Liver (tissue), 2 donors: ENCODE results near the gene TBC1D20.

Experiments
- YY1 ChIP-seq: IDR thresholded peaks from 2 replicates; pipeline ENCODE4 v1.6.1; 2016; ENCODE audit warnings: antibody characterized with exemption, mild to moderate bottlenecking
- TF ChIP-seq, protein P1 (sequence below): fragments of 150-350 bp; IDR thresholded peaks from 2 replicates; pipeline ENCODE4 v1.5.1; 2017; ENCODE audit warnings: improper control_type of control experiment, low read depth, low read length; ENCODE audit not compliant: missing input control
- TF ChIP-seq, protein P2 (sequence below): IDR thresholded peaks from 2 replicates; pipeline ENCODE4 v1.6.1; 2016; ENCODE audit warnings: antibody characterized with exemption
- donor health status: healthy.

DNA sequence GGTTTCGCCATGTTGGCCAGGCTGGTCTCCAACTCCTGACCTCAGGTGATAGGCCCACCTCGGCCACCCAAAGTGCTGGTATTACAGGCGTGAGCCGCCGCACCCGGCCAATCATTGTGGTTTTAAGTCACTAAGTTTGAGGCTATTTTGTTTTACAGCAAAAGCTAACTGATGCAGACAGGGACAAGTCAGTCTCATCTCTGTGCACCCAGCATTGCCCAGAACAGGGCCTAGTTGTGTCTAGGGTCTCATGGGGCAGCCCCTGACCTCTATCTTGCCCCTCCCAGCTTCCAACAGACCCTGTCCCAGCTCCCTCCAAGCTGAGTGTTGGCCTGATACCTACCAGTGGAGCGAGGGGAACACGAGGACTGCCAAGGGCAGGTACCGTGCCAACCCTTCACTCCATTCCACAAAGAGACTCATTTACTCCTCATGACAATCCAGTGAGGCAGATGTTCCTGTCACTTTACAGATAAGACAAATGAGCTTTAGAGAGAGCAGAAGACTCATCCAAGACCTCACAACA lies 63.1 kb downstream of the TBC1D20 start:
- TF ChIP-seq, protein P1, sequence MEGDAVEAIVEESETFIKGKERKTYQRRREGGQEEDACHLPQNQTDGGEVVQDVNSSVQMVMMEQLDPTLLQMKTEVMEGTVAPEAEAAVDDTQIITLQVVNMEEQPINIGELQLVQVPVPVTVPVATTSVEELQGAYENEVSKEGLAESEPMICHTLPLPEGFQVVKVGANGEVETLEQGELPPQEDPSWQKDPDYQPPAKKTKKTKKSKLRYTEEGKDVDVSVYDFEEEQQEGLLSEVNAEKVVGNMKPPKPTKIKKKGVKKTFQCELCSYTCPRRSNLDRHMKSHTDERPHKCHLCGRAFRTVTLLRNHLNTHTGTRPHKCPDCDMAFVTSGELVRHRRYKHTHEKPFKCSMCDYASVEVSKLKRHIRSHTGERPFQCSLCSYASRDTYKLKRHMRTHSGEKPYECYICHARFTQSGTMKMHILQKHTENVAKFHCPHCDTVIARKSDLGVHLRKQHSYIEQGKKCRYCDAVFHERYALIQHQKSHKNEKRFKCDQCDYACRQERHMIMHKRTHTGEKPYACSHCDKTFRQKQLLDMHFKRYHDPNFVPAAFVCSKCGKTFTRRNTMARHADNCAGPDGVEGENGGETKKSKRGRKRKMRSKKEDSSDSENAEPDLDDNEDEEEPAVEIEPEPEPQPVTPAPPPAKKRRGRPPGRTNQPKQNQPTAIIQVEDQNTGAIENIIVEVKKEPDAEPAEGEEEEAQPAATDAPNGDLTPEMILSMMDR, result no peak
- TF ChIP-seq, protein P2, sequence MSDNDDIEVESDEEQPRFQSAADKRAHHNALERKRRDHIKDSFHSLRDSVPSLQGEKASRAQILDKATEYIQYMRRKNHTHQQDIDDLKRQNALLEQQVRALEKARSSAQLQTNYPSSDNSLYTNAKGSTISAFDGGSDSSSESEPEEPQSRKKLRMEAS, result no peak
- TF ChIP-seq YY1, result no peak
